DLD1 (cell line): Measurements from ENCODE around the gene PLSCR2.
"Not testable (repeated sequence)": the region's sequence is repeated elsewhere in the genome, so short reads cannot be mapped to it uniquely, and the experiment has no call there.

ENCODE experiments used
- in situ Hi-C: cut with HindIII; loops from 2 replicates; pipeline ENCODE4 v1.10.0; 2017; ENCODE audit warnings: low sequenced_read_pairs

Gene PLSCR2, protein sequence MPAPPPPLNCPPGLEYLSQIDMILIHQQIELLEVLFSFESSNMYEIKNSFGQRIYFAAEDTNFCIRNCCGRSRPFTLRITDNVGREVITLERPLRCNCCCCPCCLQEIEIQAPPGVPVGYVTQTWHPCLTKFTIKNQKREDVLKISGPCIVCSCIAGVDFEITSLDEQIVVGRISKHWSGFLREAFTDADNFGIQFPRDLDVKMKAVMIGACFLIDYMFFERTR

DNA sequence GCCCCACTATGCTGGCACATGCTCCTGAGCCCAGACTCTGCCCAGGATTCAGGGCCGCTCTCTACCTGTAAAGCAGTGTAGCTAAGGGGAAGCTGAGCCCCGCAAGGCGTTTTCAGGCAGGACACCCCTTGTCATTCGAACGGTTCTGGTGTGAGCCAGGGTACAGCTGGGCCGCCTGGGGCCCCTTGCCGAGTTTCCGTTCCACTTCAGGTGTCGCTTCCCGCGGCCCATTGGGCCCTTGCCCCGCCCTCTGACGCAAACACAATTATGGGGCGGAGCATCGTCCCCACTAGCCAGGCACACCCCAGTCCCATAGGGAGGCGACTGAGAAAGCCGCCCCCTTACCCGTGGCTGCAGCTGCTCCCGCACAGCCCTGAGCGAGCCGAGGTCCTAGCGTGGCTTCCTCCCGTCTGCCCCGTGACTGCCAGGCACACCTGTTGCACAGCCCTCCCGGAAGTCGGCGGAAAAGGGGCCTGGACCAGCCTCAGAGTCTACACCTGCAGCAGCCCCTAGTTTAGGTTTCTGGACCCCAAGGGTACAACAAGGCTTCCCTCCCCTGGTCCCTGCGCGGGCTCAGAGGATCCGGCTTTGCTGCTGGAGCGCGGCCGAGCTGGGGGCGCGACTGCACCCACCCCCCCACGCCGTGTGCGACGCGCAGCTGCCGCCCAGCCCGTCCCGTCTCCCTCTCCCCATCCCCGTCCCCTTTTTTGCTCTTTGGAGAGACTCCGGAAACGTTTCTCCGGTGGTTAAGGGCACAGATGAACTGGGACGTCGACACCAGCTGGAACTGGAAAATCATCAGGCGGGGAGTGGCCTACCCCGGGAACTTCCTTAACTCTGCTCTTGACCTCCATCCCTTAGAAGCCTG is at the start of gene PLSCR2:
PLSCR2 (minus strand) TSS at position 412 of the 868 bp plus-strand sequence. CDS start 9,657 bp downstream, outside the sequence.
- in situ Hi-C loops: no loop called here

DNA sequence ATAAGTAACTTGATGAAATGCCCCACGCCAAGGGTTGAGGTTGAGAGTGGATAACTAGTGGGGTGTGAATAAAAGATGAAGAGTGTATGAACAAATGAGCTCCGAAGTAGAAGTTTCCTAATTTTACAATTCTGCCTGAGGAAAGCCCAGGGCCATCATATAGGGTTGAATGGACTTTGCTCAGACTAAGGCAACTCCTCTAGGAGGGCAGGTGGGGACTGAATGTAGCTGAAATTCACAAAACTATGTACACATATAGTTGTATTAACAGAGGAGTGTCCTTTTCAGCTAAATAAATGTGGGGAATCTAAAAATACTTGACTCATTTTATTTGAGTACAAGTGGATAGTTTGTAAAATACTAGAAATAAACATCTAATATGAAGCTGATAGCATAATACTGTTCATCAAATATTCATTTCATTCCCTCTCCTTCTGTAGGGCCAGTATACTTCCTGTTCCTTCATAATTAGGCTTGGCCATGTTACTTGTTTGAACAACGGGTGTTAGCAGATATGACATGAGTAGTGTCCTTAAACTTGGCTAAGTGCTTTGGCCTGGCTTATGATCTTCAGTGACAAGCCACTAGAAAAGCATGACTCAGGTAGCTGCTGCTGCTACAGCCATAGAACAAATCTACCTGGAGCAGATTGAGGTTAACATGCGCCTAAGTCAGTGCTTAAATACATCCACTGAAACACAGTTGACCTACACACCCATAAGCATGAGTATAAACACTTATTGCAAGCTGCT is 48.5 kb upstream of the PLSCR2 start:
- in situ Hi-C loops: no loop called here

DNA sequence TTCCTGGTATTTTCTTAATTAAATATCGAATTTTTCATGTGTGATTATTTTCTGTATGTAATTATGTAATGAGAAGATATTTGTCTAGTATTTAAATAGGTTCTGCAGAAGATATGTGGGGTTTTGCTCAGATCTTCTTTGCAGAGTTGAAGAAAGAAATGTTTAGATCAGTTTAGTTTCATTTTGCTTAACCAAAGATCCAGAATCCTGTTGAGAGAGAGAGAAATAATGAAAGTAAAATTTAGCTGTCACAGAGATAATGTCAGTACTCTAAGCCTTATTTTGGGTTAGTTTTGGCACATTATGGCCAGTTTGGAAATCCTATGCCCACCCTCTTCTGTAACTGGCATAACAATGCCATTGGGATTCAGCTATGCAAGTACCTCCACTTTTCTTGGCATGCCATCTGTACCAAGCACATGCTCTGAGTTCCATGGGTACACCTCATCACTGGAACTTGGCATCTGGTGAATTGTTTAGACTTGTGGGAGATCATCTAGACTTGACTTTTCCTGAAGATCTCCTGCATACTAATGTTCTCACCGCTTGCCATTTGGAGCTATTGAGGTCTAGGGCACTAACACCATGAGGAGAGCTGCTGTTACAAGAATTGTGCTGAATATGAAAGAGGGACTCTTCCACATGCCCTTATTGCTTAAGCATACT is 44.2 kb upstream of the PLSCR2 start:
- in situ Hi-C loops: no loop called here

DNA sequence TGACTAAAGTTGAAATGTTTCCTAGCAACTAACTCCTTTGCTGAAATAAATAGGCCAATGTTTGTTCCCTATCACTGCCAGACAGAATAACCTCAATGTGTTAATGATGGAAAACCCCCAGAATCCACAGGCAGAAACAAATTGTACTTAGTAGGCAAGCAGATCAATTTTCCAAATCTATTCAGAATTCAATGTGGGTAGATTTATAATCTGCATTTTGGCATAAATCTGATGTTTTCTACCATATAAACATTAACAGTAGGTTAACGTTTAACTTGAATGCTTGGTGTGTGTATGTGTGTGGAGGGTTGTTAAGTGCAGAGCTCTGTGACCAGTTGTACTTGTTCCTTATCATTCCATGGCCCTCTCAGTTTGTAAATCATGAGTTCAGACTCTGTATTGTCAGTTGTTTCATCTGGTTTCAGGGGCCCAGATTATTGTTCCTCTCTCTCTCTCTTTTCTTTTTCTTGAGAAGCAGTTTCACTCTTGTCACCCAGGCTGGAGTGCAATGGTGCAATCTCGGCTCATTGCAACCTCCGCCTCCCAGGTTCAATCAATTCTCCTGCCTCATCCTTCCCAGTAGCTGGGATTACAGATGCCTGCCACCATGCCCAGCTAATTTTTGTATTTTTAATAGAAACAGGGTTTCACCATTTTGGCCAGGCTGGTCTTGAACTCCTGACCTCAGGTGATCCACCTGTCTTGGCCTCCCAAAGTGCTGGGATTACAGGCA is 42.2 kb upstream of the PLSCR2 start:
- in situ Hi-C loops: no loop called here

DNA sequence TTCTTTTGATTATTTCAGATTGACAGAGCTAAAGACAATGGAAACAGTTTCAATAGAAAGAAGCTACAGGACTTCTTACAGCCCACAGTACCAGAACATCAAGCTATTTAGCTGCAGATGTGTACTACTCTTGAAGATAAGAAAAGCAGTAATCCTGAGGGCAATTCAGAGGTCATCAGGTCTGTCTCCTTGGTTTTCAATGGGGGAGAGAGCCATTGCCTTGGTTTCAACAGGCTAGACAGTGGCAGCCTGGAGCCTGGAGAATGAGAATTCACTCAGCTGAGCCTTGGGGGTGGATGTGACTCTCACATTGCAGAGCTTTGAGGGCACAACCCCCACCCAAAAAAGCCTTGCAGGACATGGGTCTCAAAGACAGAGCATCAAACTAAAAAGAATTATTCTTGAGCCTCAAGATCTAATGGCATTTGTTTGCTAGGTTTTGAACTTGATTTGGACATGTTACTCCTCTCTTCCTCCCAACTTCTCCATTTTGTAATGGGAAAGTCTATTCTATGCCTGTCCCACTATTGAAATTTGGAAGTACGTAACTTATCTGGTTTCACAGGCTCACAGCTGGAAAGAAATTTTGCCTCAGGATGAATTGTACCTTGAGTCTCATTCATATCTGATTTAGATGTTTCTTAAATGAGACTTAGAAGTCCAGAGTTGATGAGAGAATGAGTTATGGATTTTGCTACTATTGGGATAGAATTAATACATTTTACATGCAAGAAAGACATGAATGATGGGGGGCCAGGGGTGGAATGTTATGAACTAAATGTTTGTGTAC is 38.2 kb upstream of the PLSCR2 start:
- in situ Hi-C loops: no loop called here

DNA sequence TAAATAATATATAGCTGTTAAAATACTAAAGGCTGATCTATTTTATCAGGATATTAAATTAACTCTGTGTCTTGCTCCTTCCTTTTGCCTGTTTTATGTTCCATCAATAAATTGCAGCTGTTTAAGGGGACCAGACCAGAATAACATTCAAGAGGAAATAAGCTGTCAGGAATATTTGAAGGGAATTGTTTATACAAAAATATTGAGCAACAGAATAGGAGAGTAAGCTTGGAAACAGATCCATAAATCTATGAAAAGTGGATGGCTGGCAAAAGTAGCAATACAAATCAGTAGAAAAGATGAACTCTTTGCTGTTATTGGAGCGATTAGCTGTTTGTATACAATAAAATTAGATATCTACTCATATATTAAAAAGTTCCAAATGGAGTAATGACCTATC is 36.2 kb upstream of the PLSCR2 start:
- in situ Hi-C loops: no loop called here

DNA sequence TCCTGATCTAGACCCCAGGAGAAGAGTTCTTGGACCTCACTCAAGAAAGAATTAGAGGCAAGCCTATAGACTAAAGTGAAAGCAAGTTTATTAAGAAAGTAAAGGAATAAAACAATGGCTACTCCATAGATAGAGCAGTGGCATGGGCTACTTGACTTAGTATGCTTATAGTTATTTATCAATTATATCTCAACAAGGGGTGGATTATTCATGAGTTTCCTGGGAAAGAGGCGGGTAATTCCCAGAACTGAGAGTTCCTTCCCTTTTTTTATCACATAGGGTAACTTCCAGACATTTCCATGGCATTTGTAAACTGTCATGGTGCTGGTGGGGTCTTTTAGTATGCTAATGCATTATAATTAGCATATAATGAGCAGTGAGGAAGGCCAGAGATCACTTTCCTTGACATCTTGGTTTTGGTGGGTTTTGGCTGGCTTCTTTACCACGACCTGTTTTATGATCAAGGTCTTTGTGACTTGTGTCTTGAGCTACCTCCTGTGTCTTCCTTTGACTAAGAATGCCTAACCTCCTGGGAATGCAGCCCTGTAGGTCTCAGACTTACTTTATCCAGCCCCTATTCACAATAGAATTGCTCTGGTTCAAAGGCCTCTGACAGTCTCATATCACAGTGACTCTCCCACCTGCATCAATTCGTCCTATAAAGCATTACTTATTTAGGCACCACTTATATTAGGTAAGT is 35.3 kb upstream of the PLSCR2 start:
- in situ Hi-C loops: no loop called here

DNA sequence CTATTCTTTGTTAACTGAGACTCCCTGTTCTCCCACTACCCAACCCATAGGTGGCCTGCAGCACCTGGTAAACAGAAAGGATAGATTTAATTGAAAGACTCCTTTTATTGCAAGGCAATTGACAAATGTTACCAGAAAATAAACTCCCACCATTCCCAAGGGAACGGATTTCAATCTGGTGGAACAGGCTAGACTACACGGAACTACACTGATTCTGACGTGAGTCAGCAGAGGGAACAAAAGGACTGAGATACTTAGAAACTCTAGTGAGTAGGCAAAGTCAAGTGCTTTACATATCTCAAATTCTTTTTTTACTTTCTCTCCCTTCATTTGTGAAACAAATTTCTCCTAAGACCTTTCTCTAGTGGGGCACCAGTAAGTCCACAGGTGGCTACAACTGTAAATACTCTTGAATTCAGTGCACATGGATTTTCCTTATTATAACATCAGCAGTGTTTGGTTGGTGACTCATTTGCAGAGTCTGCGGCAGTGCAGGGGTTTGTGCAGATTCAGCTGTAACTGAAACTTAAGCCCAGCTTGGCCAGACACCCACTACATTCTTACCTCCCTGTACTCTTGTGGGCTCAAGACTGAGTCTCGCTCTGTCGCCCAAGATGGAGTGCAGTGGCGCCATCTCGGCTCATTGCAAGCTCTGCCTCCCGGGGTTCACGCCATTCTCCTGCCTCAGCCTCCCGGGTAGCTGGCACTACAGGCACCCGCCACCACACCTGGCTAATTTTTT is 34.3 kb upstream of the PLSCR2 start:
- in situ Hi-C loops: no loop called here

DNA sequence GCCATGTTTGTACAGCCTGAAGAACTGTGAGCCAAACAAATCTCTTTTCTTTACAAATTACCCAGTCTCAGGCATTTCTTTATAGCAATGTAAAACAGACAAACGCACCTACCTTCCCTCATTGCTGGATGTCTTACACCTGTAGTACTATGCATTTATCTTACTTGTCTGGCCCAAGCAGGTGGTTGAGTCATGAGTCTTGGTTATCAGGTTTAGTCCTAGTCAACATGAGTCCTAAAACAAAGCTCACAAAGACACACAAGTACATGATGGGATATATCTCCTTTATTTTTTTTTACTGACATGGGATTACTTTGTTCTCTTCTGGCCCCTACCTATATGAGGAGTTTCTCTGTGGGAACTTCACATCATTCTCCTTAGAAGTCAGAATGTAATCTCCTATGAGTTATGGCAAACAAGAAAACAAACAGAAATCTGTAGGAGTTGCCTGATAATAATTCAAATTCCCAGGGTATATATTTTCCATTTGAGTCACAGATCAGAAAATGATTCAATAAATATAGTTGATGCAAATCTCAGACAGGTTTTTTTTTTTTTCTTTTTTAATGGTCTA is 33.6 kb upstream of the PLSCR2 start:
- in situ Hi-C loops: no loop called here

DNA sequence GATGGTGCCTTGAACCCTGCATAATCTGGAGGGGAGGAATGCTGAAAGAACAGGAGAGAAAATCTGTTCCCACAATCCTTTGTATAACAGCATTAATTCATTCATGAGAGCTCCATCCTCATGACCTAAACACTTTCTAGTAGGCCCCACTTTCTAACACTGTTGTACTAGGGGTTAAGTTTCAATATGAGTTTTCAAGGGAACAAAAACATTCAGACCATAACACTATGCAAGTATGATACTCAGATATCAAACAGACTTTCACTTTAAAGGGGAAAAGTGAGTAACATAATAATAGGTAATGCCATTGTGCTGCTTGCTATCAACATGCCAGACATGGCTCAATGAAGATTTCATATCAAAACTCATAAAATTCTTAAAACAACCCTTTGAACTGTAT is 32.4 kb upstream of the PLSCR2 start:
- in situ Hi-C loops: no loop called here

DNA sequence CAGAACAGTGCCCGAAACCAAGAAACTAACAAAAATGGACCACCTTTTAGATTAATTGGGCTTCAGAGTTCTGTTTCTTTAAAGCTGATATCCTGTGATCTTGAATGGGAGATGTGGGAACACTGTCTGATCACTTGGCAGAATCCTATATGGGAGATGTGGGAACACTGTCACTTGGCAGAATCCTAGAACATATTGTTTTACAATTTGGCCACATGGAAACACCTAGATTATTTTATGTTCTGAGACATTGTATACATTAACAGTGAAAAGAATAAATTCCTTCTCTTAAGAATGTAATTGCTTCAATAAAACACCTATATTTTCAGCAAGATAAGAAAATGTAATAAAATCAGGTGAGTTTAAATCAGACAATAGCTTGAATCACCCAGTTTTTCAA is 30.3 kb upstream of the PLSCR2 start:
- in situ Hi-C loops: no loop called here

DNA sequence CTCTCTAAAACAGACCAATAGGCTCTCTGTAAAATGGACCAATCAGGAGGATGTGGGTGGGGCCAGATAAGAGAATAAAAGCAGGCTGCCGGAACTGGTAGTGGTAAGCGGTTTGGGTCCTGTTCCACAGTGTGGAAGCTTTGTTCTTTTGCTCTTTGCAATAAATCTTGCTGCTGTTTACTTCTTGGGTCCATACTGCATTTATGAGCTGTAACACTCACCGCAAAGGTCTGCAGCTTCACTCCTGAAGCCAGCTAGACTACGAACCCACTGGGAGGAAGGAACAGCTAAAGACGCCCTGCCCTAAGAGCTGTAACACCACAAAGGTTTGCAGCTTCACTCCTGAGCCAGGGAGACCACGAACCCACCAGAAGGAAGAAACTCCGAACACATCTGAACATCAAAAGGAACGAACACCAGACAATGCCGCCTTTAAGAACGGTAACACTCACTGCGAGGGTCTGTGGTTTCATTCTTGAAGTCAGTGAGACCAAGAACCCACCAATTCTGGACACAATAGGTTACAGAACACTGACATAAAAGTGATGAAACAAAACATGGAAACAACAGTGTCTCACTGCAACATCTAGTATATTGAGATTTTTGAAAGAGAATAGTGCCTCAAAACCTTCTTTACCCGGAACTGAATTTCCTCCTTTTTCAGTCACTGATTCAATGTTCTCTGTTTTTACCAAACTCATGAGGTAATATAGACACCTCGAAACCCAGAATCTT is 28.8 kb upstream of the PLSCR2 start:
- in situ Hi-C loops: no loop called here

DNA sequence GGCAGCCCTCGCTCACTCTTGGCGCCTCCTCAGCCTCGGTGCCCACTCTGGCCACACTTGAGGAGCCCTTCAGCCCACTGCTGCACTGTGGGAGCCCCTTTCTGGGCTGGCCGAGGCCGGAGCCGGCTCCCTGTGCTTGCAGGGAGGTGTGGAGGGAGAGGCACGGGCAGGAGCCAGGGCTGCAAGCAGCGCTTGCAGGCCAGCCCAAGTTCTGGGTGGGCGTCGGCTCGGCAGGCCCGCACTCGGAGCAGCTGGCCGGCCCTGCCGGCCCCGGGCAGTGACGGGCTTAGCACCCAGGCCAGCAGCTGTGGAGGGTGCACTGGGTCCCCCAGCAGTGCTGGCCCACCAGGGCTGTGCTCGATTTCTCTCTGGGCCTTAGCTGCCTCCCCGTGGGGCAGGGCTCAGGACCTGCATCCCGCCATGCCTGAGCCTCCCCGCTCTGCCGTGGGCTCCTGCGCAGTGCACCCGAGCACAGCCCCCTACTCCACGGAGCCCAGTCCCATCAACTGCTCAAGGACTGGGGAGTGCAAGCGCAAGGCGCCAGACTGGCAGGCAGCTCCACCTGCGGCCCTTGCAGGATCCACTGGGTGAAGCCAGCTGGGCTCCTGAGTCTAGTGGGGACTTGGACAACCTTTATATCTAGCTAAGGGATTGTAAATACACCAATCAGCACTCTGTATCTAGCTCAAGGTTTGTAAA is 27.9 kb upstream of the PLSCR2 start:
- in situ Hi-C loops: not testable (repeated sequence)

DNA sequence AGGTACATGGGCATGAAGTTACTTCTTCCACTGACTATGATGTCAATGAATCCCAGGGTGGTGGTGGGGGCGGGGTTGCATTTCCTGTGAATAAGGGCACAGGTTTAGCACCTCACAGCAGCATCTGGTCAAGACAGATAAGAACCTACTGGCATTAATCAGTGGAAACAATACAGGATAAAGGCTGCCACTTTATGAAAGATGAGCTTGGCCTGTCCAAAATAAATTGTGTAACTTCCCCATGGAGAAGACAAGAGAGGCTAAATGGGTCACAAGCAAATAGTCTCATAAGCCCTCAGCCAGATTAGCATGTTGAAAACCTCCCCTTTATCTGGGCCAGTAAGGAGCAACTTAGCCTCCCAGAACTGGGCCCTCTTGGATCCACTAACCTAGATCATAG is 27.4 kb upstream of the PLSCR2 start:
- in situ Hi-C loops: no loop called here

DNA sequence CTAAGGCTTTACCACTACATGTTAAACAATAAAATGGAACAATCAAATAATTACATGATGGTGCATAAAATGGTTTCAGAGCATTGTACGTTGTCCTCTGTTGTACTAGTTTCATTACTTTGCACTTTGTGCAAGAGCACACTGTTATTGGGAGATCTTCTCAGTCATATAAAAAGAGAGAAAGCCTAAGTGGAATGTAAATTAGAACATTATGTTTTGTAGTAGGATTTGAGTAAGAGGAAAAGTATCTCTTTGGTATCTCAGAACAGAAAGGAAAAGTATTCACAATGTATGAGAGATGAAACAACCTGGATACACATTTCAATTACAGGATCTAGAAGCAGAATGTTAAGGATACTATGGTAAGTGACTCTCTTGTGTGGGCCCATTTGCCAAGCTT is 26.9 kb upstream of the PLSCR2 start:
- in situ Hi-C loops: no loop called here

DNA sequence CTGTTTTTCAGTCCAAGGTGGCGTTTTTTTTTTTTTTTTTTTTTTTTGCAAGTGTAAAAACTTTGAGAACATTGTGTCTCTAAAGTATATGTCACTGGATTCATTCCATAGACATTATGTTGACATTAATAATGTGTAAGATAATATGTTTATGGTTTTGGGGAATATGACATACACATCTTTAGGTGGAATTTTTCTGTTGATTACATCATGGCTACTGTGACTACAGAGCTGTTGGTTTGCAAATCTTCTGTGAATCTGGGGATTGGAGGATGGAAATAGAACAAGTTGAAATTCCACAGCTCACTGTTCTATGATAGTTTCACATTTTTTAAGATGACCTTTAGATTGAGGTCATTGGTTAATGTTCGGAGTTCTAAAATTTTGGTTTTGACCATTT is 24.4 kb upstream of the PLSCR2 start:
- in situ Hi-C loops: no loop called here

DNA sequence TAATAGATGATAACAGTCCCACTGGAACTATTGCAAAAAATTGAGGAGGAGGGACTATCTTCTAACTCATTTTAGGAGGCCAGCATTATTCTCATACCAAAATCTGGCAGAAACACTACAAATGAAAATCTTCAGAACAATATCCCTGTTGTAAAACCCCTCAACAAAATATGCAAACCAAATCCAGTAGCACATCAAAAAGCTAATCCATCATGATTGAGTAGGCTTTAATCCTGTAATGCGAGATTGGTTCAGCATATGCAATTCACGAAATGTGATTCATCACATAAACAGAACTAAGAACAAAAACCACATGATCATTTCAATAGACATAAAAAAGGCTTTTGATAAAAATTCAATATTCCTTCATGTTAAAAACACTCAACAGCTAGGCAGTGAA is 23.9 kb upstream of the PLSCR2 start:
- in situ Hi-C loops: no loop called here
